Activated CD8-positive, alpha-beta memory T cell treated with anti-CD3 and anti-CD28 coated beads, Interleukin-2, amount 50 U/mL, for 1 hour (primary cell): Measurements from ENCODE around the gene NAV2.
"Not testable (repeated sequence)": the region's sequence is repeated elsewhere in the genome, so short reads cannot be mapped to it uniquely, and the experiment has no call there.

Experiments used
- DNase-seq: peaks from one replicate; pipeline ENCODE4 v3.0.0-alpha.2; 2020; ENCODE audit errors: extremely low read depth

NAV2 gene

DNA sequence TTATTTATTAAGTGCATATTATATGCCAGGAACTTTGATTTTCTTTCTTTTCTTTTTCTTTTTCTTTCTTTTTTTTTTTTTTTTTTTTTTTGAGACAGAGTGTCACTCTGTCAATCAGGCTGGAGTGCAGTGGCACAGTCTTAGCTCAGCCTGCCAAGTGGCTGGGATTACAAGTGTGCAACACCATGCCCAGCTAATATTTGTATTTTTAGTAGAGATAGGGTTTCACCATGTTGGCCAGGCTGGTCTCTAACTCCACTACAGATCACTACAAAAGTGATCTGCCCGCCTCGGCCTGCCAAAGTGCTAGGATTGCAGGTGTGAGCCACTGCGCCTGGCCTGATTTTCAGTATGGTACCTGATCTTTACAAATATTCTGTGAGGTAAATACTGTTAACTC, 182.4 kb downstream of the NAV2 start:
- DNase-seq = not testable (repeated sequence)

DNA sequence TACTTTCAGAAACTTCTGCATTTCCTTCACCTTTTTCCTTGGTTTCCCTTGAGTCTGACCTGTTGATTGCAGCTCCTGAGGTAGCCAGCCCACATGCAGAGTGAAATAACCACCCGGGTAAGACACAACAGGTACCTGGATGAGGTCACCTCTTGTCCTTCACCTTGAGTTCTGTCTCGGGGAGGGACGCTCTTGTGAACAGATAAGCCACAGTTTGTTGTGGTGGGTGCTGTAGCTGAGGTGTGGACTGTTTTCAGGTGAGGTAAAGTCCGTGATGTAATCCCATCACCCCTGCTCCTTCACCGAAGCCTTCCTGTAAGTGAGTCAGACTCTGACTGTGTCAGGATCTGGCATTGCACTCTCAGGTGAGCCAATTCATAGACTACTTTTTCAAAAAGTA, 183.1 kb downstream of the NAV2 start:
- no peak for DNase-seq

DNA sequence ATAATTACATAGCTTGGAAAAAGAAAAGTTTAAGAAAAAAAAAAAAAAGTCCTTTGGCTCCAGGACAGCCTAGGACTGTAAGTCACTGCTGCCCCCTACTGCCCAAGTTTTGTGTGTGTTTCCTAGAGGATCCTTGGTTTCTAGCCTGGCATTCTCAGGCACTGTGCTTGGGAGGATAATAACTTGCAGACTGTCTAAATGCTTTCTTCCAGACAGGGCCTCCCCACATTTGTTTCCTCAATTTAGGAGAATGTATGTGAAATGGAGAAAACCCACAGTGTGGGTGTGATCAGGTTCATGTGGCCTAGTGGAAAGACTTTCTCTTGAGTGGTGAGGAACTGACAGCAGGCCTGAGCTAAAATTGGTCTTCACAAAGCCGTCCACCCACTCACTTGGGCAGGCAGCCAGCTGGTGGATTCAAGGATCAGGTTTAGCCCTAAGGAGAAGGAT, 191.0 kb downstream of the NAV2 start:
- DNase-seq = no peak

DNA sequence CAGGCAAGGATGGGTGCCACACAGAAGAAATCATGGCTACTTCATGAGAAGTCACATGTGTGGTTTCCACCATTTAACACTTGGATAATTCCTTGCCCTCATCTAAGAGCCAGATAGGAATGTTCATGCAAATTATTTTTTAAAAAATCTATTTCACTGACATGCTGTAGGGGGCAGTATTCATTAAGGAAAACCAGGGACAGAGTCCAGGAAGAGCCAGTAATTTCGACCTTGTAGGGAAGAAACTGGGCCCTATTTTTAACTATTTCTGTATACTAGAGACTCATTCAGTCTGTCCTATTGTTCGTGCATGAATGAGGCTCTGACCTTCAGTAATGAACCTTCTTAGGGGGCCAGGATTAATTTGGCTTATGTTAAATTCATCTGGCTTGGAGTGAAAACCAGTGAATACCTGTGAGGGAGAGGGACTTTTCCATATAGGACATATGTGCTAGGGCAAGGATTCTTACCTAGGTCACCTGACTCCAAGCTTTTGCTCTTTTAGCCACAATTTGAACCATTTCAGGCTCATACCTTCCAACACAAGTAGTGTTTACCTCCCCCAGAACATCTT, 192.7 kb downstream of the NAV2 start:
- no peak for DNase-seq

DNA sequence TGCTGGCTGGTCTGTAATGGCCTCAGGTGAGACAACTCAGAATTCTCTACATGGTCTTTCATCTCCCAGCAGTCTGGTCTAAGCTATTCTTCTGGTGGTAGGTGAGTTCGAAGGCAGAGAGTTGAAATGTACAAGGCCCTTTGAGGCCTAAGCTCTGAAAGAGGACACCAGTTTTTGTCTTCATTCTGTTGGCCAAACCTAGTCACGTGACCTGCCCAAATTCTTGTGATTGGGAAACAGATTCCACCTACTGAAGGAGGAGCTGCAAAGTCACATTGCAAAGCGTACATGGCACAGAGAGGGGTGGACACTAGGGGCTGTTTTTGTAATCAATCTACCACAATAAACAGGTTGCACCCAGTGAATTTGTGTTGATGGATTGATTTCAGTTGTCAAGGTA, 193.5 kb downstream of the NAV2 start:
- no peak for DNase-seq

DNA sequence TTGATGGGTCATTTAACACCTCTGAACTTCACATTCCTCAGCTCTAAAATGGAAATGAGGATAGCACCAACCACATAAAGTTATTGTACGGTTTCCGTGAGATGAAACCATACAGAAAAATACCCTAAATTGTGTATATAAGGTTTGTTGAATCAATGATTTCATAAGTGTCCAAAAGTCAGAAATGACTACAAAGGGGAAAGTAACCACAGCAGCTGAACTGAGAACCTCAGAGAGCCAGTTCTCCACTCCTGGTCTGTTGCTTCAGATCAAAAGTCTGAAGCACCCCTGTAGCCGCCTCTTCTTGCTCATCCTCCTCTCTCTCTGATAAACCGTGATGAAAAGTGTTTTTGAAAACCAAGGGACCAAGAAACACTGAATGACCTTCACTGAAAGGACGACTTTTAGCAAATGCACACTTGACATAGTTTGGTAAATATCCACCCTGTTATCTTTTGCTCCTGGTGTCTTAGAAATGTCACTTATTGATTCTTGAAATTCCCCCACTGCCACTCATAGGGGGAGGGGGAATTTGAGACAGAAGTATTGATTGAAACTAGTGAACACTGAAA, 194.5 kb downstream of the NAV2 start:
- no peak for DNase-seq

DNA sequence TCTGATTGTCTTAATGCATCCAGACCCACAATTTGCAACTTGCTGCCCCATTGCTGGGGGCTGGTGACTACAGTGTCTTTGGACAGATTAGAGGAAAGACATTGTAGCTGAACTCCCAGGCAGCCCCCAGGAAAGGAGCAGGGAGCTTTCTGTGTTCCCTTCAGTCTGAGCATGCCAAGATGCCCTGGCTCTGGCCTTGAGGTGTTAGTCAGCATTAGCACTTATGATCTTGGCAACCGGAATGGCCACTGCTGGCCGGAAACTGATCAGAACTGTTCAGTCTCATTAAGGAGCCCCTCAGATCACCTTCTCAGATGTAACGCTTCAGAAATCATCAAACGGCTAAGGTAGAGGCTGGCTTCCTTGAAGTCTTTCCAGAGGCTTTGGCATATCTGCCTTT, 195.2 kb downstream of the NAV2 start:
- no peak for DNase-seq

DNA sequence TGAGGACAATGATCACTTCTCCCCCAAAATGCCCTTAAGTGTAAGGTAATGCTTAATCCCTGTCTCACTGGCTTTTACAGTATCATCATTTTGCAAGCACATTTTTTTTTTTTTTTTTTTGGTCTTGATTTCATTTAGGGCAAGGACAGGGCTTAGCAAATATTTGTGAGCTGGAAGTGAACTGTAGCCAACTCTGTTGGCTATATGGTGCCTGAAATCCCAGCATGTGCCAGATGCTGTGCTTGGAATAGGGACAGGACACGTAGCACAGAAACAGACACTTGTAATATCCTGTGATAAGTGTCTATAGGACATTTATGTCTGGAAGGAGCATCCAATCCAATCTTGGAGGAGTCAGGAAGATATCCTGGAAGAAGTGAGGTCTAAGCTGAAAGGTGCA, 198.3 kb downstream of the NAV2 start:
- DNase-seq = no peak

DNA sequence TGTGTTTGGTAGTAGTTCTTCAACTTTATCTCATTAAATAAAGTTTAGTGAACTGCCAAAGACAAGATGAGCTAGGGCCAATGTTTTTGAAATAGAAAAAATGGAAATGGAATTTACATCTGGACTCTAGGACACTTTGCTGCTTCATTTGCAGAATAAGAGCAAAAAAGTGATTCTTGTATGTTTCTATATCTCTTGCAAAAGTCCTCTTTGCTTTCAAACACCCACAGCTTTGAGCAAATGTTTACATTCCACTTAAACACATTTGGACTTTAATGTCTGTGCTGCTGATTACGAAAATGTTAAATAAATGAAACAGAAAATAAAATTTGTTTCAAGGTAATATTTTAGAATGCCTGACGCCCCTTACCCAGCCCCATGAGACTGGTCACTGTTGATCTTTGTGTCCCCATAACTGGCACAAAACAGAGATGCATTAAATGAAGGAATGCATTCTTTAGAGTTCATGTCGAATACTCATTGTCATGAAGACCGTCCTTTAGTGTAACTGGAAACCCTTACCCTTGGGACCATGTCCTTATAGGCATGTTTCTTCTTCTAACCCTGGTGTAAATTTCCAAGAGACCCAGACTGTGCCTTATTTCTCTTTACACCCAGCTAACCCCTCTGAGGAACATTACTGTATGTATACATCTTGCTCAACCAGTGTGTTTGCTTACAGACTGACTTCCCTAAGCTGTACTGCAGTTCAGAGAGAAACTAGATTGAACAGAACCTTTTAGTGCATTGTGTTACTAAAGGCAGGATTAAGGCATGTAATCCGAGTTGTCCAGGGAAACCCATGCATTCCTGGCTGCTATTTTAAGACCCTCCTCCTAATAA, 199.7 kb downstream of the NAV2 start:
- no peak for DNase-seq

DNA sequence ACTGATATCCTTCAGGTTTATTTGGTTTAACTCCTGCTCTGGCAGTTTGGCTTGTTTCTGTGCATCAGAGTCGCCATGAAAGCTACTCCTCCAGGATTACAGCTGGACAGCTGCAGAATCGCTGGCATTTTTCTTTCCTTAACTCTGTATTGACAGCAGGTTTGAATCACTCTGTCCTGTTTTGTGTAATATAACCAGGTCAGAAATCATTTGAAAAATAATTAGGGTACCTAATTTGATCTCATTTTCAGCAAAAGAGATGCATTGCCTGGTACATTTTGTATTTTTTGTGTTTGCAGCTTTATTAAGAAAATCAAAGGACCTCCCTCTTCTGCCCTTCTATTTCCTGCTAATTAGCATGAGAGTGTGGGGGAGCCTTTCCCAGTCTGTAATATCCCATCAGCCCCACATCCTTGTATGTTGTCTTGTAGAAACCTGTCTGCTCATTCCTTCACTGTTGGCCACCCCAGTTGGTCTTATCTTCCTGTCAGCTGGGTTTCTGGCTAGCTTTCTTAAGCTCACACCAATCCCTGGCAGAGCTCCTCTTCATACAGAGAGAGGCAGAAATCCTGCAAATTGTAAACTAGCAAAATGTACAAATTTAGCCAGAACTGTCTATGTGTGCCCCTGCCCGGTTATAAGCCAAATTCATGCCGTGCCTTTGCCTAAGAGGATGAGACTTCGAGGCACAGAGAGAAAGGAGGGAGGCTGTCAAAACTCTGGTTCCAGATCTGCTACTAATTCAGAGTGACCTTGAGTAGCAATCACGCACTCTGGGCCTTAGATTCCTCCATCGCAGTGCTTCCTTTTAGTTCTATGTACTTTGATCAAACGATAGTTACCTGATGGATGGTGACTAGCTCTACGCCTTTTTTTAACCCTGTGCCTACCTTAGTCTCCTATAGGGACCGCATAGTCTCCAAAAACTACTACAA, 200.6 kb downstream of the NAV2 start:
- DNase-seq = no peak

DNA sequence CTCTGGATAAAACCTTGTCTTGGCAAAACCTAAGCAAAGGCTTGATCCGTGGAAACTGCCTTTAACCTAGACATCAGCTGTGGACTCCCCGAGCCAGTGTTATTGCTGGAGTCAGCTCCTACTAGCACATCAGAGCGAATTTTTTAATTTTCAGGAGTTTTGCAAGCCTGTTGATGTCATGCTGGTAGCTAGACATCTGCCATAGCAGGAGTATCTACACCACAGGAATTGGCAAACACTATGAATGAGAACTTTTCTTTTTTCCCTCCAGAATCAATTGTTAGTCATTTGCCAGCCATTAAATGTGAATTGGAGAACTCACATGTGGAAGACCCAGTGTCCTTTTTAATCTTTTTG, 201.2 kb downstream of the NAV2 start:
- DNase-seq = no peak

DNA sequence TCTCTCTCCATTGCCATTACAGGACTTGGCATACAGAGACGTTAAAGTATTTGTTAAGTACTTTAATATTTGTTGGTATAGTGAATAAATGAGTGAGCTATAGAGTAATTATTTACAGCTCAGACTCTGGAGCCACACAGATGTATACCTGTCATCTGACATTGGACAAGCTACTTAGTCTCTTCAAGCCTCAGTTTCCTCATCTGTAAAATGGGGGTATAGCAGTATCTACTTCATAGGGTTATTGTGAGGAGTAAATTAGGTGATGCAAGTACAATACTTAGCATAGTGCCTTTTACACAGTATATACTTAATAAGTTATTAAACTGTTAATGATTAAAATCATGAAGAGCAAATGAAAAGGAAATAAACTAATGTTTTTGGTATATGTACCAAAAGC, 203.2 kb downstream of the NAV2 start:
- no peak for DNase-seq

DNA sequence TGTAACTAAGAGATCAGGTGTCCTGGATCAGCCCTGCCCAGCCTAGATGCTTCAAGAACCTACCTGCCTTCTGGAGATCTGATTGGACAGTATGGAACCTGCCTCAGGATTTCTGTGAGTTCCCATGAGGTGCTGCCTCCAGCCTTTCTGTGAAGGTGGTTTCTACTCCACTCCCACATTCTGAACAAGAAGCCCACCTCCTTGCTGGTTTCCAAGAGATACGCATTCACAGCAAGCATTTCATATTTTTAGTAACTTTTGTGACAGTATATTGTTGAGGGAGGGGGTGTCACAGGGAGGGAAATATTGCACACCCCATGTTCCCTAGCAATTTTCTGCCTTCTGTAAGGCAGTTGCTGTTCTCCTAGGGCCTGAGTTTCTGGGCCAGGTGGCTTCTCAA, 204.4 kb downstream of the NAV2 start:
- no peak for DNase-seq

DNA sequence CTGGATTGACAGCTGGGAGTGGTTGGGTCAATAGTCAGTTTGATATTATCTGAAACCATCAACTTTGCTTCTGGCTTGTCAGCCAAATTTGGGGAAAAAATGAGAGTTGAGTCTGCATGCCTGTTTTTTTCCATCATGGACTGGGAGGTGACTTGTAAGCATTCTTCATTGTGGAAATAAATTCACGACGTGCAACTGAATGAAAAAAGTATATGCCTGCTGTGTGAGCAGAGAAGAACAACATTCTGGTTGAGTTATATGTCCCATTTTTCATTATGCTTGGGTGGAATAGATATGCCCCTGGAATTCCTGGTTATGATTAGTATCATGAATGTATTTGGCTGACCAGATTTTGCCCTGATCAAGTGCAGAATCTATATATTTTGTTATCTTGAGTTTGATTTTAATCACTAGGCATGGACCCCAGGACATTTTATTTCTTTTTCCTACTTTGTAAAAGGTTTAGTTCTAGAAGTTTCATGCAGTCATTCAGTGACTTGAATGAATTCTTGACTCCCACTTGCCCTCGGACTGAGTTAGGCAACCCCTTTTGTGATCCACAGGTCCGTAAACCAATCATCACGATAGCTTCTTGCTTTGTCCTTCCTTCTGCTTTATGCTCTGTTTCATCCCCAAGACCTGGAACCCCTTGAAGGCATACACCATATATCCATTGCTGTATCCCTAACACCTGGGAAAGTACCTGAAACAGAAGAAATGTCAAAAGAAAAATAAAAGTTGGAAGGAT, 205.8 kb downstream of the NAV2 start:
- DNase-seq = no peak

DNA sequence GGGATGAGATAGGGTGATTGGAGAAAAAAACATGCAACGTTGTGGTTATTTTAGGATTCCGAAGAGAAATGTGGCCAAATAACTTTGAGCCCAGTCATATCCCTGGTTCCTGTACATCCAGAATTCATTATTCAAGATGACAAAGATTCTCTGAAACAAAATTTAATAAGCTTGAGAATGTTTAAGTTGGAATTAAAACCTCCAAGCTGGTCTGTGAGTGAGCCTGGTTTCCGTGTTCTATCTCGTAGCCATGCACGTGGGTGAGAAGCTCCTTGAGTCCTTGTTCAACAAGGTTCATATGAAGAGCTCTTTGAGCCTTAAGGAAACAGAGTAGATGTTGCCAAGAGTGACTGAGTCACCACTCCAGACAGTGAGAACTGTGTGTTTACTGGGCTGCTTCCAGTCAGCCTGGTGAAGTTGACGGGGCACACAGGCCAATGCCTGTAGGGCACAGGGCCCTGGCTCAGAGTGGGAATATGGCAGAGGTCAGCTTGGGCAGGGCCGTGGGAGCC, 206.5 kb downstream of the NAV2 start:
- DNase-seq = no peak

DNA sequence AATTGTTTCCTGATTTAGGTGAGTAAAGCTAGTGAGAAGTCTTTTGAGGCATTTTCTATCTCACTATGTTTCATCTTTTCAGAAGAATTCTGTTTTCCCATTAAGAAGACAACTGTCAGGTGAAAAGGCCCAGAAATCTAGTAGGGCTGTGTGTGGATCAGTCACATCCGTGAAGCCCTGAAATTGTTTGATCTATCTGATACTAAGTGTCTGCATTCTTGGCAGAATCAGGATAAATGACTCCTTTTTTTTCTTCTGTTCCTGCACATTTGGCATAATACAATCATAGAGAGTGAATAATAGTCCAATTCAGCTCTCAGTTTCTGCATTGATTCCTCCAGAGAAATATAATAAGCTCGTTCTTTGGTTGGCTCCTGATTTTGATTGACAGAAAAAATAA, 208.3 kb downstream of the NAV2 start:
- DNase-seq = no peak

DNA sequence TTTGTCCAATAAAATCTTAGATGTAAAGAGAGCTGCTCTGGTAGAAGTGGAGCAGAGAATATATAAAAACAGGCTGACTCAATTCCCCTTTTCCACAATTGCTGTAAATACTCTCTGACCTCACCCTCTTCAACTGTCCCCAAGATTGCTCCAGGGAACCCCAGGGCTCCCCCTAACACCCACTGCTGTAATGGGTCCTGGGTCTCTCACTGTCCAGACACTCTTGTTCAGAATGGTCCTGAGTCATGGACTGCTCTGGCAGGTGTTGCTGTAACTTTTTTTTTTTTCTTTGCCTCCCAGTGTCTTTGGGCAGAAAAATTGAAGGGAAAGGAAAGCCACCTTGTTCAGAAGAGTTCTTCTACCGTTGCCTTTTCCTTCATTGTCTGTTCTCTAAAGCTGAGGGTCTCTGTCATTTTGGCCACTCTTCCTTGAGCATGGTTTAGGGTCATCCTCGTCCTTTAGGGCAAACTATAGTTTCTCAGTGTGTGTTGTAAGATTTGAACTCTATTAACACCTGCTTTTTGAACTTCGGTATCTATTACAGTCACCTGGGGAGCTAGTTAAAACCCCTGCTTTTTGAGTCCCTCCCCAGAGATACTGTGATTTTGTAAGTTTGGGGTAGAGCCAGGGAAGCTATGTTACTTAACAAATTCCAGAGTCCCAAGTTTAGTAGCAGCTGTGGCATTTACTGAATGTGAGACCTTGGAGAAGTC, 209.5 kb downstream of the NAV2 start:
- no peak for DNase-seq

DNA sequence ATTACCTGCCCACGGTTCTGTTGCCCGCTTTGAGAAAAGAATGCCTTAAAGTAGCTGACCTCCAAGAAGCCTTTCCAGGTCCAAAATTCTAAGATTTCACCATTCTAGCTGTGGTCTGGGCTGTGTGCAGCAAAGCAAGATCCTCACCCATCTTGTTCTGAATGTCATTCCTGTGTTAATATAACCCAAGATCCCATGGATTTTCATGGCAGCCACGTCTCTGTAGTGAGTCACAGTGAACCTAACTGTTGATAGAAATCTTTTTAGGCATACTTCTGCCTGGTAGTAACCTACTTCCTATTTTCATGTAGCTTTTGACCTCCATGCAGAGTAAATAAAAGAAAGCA, 210.0 kb downstream of the NAV2 start:
- no peak for DNase-seq

DNA sequence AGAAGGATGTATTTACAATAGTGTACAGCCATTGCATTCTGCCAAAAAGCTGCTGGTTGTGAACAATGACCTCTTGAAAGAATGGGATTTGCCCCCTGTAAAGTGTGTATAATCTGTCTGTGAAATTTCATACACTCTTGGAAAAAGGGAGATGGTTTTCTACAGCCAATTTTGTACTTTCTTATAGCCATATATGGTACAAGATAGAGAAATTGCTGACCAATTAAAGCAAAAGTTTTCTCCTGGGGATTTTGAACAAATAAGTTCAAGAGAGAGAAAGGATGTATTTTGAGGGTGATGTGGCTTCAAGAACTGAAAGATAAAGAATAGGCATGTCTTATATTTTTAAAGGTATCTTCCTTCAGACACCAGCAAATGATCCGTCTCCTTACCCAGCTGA, 211.0 kb downstream of the NAV2 start:
- no peak for DNase-seq

DNA sequence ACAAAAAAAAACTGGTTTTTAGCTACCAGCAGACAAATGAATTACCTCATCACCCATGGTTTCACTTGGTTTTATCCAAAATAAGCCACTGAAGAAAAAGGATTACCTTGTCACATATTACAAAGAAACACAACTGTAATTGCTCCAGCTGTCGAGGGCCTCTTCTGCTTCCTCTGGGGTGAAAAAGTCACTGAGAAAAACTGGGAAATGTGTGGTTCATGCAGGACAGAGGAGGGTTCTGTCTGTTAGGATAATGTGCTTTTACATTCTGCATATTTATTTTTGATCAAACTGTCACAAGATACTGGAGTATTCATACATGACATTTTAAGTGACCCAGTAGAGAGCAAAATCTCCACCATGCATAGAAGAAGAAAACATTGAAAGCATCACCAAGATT, 211.7 kb downstream of the NAV2 start:
- no peak for DNase-seq

DNA sequence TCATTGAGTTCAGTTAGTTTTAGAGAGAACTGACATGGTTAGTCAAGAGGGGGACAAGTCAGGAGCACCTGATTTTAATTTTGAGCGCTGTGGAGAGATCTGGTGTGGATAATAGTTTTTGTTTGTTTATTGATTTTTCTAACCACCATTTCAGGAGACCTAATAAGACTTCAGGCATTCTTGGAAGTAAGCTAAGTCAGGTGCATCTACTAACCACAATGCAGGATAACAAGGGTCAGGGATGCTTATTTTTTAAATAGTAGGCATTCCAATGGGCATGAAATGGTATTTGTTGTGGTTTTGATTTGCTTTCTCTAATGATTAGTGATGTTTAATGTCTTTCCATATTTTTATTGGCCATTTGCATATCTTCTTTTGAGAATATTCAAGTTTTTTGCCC, 212.1 kb downstream of the NAV2 start:
- DNase-seq = no peak
